ENCODE results near the gene CDK16.
A peak's percentile ranks its signal among the peaks of the same experiment; 100 is the strongest.

The CDK16 gene

GRCh38 chrX:47191806-47192401 is 26.6 kb upstream of the CDK16 start:
- peak overlapping the region; percentile 74 for H3K4me3 ChIP-seq (ENCODE audit: low read depth, low read length)
- no peak for TF ChIP-seq CTCF (IDR thresholded peaks at IDR 0.05; ENCODE audit: low read depth, low read length, missing control alignments)
- peak; percentile 55 for DNase-seq (ENCODE audit: low read depth)

GRCh38 chrX:47193475-47194193 is 24.8 kb upstream of the CDK16 start, which contains the start of gene UBA1:
Gene UBA1 (plus strand): TSS chrX:47193829. CDS start chrX:47198803, 4,974 bp downstream.
- TF ChIP-seq CTCF (IDR thresholded peaks at IDR 0.05; ENCODE audit: low read depth, low read length, missing control alignments), result peak; percentile 60
- peak within 1 kb of the TSS; percentile 82 for H3K4me3 ChIP-seq (ENCODE audit: low read depth, low read length)
- DNase-seq (ENCODE audit: low read depth), result peak; percentile 85

- H3K4me3 ChIP-seq (ENCODE audit: low read depth, low read length), result peak overlapping the region; percentile 82
- no peak for TF ChIP-seq CTCF (IDR thresholded peaks at IDR 0.05; ENCODE audit: low read depth, low read length, missing control alignments)
- DNase-seq (ENCODE audit: low read depth), result no peak
Observed at GRCh38 chrX:47194194-47194787, 24.2 kb upstream of the CDK16 start.

GRCh38 chrX:47196098-47196497 is 22.4 kb upstream of the CDK16 start:
- H3K4me3 ChIP-seq (ENCODE audit: low read depth, low read length), result no peak overlapping the region; the same call in 1 of the 2 replicates
- no peak for DNase-seq (ENCODE audit: low read depth)
- no peak for TF ChIP-seq CTCF (IDR thresholded peaks at IDR 0.05; ENCODE audit: low read depth, low read length, missing control alignments)

- no peak overlapping the region for H3K4me3 ChIP-seq (ENCODE audit: low read depth, low read length)
Observed at GRCh38 chrX:47197526-47197925, 21.0 kb upstream of the CDK16 start.

GRCh38 chrX:47198026-47198686 is 20.3 kb upstream of the CDK16 start:
- H3K4me3 ChIP-seq (ENCODE audit: low read depth, low read length), result no peak overlapping the region
- DNase-seq (ENCODE audit: low read depth), result no peak
- TF ChIP-seq CTCF (IDR thresholded peaks at IDR 0.05; ENCODE audit: low read depth, low read length, missing control alignments), result no peak

More at GRCh38 chrX:47197526-47197925, 21.0 kb upstream of the CDK16 start:
- no peak for DNase-seq (ENCODE audit: low read depth)
- TF ChIP-seq CTCF (IDR thresholded peaks at IDR 0.05; ENCODE audit: low read depth, low read length, missing control alignments), result no peak

Measured in GM12864 (cell line).